ENCODE measurements around the gene LRRC23. TPM values are rescaled to one million over a fixed set of nuclear protein-coding genes. Genes with fewer than 3 reads are reported as not detected.

The LRRC23 gene
- total RNA-seq, 2 experiments from 2014 or later, result 3.2 to 4.7 TPM

GRCh38 chr12:6934110-6934509 is 29.5 kb downstream of the LRRC23 start:
- intact Hi-C loops (cut with DNase I, micrococcal nuclease), result no loop called here
- no peaks in the 10 kb centered on the region for H3K9me3 ChIP-seq (ENCODE audit: control insufficient read depth in 1 of 2, insufficient read depth in 1 of 2, low read length in 2 of 2)

DNA sequence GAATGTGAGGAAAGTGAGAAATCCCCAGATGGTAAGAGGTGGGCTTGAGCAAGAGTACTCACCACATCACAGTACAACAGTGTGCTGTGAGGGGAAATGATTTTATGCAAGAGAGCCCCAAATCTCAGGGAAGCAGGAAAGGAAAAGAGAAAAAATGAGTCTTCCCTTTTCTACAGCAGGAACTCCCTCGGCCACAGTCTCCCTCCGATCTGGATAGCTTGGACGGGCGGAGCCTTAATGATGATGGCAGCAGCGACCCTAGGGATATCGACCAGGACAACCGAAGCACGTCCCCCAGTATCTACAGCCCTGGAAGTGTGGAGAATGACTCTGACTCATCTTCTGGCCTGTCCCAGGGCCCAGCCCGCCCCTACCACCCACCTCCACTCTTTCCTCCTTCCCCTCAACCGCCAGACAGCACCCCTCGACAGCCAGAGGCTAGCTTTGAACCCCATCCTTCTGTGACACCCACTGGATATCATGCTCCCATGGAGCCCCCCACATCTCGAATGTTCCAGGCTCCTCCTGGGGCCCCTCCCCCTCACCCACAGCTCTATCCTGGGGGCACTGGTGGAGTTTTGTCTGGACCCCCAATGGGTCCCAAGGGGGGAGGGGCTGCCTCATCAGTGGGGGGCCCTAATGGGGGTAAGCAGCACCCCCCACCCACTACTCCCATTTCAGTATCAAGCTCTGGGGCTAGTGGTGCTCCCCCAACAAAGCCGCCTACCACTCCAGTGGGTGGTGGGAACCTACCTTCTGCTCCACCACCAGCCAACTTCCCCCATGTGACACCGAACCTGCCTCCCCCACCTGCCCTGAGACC is 31.0 kb downstream of the LRRC23 start:
- ATAC-seq (ENCODE audit: poor library complexity), result no peak
- peaks cover 49% of the 10 kb centered on the region for H3K4me1 ChIP-seq (ENCODE audit: insufficient read depth, low read length)
- H3K27ac ChIP-seq (ENCODE audit: low read depth in 1 of 2, low read length in 2 of 2), result peak overlapping the region; percentile 89 to 92
- no peak for TF ChIP-seq CTCF (IDR thresholded peaks at IDR 0.05)
- no peaks in the 10 kb centered on the region for H3K27me3 ChIP-seq (ENCODE audit: control insufficient read depth in 1 of 2, insufficient read depth in 2 of 2, low read length in 2 of 2)
- POLR2A ChIA-PET, result interaction anchor here (2.7 to 4.9 kb wide), 5 partner anchors 9 to 67 kb away, joined by 21 to 89 read pairs (median 38); partner anchors contain the start of genes ATN1, C12orf57, RNU7-1 and SPSB2
- H3K4me3 Mint-ChIP-seq, result peak overlapping the region; percentile 82
- H3K9me3 ChIP-seq (ENCODE audit: control insufficient read depth in 1 of 2, insufficient read depth in 1 of 2, low read length in 2 of 2), result no peaks in the 10 kb centered on the region
- H3K4me3 ChIP-seq (ENCODE audit: low read length), result no peak overlapping the region
- no peaks in the 10 kb centered on the region for H3K27me3 Mint-ChIP-seq
- H3K4me1 Mint-ChIP-seq (ENCODE audit: low read depth), result peaks cover 68% of the 10 kb centered on the region
- peaks cover 28% of the 10 kb centered on the region for H3K36me3 Mint-ChIP-seq (ENCODE audit: low read depth)
- CTCF ChIA-PET, result interaction anchor here (0.9 to 3.0 kb wide), 6 partner anchors 7 to 63 kb away, joined by 3 to 26 read pairs (median 6); partner anchors contain the start of genes ATN1 and SPSB2
- DNase-seq, result no peak
- H3K9me3 Mint-ChIP-seq, result no peaks in the 10 kb centered on the region
- peaks cover 17% of the 10 kb centered on the region for H3K36me3 ChIP-seq (ENCODE audit: insufficient read depth, low read length)
- intact Hi-C loops (cut with DNase I, micrococcal nuclease), result loop anchor here in 1 of 2 experiments (5.0 kb wide), 1 partner anchor 37 kb away; the partner anchor contains the start of genes EMG1 and PHB2
- peak overlapping the region; percentile 95 for H3K27ac Mint-ChIP-seq

More at GRCh38 chr12:6934110-6934509, 29.5 kb downstream of the LRRC23 start:
- Histone ChIP-seq H3K27ac (ENCODE audit: low read depth in 1 of 2, low read length in 2 of 2) (no peak overlapping the region), H3K36me3 (ENCODE audit: insufficient read depth, low read length) (peaks cover 17% of the 10 kb centered on the region), H3K4me1 (ENCODE audit: insufficient read depth, low read length) (peaks cover 60% of the 10 kb centered on the region), H3K4me3 (ENCODE audit: low read length) (no peak overlapping the region), H3K27me3 (ENCODE audit: control insufficient read depth in 1 of 2, insufficient read depth in 2 of 2, low read length in 2 of 2) (no peaks in the 10 kb centered on the region)
- POLR2A ChIA-PET, result interaction anchor here (0.8 to 4.9 kb wide), 3 partner anchors 8 to 321 kb away, joined by 3 to 76 read pairs (median 21); partner anchors contain the start of genes ATN1, C12orf57 and RNU7-1
- ATAC-seq (ENCODE audit: poor library complexity) (no peak), DNase-seq (no peak)
- TF ChIP-seq CTCF (IDR thresholded peaks at IDR 0.05), result no peak
- Mint-ChIP-seq H3K4me1 (ENCODE audit: low read depth) (peaks cover 78% of the 10 kb centered on the region), H3K27me3 (no peaks in the 10 kb centered on the region), H3K4me3 (peak overlapping the region; percentile 82), H3K9me3 (no peaks in the 10 kb centered on the region), H3K27ac (peak overlapping the region; percentile 95), H3K36me3 (ENCODE audit: low read depth) (peaks cover 28% of the 10 kb centered on the region)
- CTCF ChIA-PET, result interaction anchor here (1.0 kb wide), 2 partner anchors 20 to 62 kb away, joined by 3 to 4 read pairs; partner anchors contain the start of genes ENO2 and SPSB2

DNA sequence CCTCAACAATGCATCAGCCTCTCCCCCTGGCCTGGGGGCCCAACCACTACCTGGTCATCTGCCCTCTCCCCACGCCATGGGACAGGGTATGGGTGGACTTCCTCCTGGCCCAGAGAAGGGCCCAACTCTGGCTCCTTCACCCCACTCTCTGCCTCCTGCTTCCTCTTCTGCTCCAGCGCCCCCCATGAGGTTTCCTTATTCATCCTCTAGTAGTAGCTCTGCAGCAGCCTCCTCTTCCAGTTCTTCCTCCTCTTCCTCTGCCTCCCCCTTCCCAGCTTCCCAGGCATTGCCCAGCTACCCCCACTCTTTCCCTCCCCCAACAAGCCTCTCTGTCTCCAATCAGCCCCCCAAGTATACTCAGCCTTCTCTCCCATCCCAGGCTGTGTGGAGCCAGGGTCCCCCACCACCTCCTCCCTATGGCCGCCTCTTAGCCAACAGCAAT is 31.6 kb downstream of the LRRC23 start:
- Histone ChIP-seq H3K27me3 (ENCODE audit: control insufficient read depth in 1 of 2, insufficient read depth in 2 of 2, low read length in 2 of 2) (no peaks in the 10 kb centered on the region), H3K4me3 (ENCODE audit: low read length) (peak overlapping the region; percentile 72), H3K4me1 (ENCODE audit: insufficient read depth, low read length) (peaks cover 49% of the 10 kb centered on the region), H3K27ac (ENCODE audit: low read depth in 1 of 2, low read length in 2 of 2) (peak overlapping the region; percentile 89 to 92), H3K9me3 (ENCODE audit: control insufficient read depth in 1 of 2, insufficient read depth in 1 of 2, low read length in 2 of 2) (no peaks in the 10 kb centered on the region), H3K36me3 (ENCODE audit: insufficient read depth, low read length) (peaks cover 18% of the 10 kb centered on the region)
- Mint-ChIP-seq H3K27me3 (no peaks in the 10 kb centered on the region), H3K27ac (peak overlapping the region; percentile 95), H3K9me3 (no peaks in the 10 kb centered on the region), H3K4me1 (ENCODE audit: low read depth) (peaks cover 62% of the 10 kb centered on the region), H3K4me3 (peak overlapping the region; percentile 81), H3K36me3 (ENCODE audit: low read depth) (peaks cover 28% of the 10 kb centered on the region)
- DNase-seq (no peak), ATAC-seq (ENCODE audit: poor library complexity) (no peak)
- TF ChIP-seq CTCF (IDR thresholded peaks at IDR 0.05), result no peak
- intact Hi-C loops (cut with DNase I, micrococcal nuclease), result loop anchor here in 1 of 2 experiments (5.0 kb wide), 1 partner anchor 36 kb away; the partner anchor contains the start of genes EMG1 and PHB2
- ChIA-PET CTCF (interaction anchor here (0.9 to 3.0 kb wide), 4 partner anchors 8 to 25 kb away, joined by 3 to 26 read pairs (median 6); partner anchors contain the start of gene ATN1), POLR2A (interaction anchor here (1.5 to 4.9 kb wide), 12 partner anchors 8 to 213 kb away, joined by 3 to 89 read pairs (median 26); partner anchors contain the start of genes ATN1, C12orf57, C1RL and CDCA3)
